HL-60 (cell line): ENCODE results near the gene TSHZ3.

Experiments
- DNase-seq, 2 experiments: peaks; one replicate each; pipeline ENCODE4 v3.0.0-alpha.2; 2010 to 2020; ENCODE audit warnings: low read depth in 1 of 2, low spot score in 1 of 2
- H3K27ac ChIP-seq: fragments of 250-450 bp; sonication (Bioruptor Pico); replicated peaks from 2 replicates; pipeline ENCODE4 v1.5.1; 2020; ENCODE audit warnings: mild to moderate bottlenecking, moderate library complexity
- H3K27me3 ChIP-seq: fragments of 250-450 bp; sonication (Bioruptor Pico); 2 replicates; pipeline ENCODE4 v1.5.1; 2021; ENCODE audit warnings: mild to moderate bottlenecking, moderate library complexity; ENCODE audit not compliant: insufficient read depth, poor library complexity, severe bottlenecking
- H3K4me3 ChIP-seq: replicated peaks from 2 replicates; pipeline ENCODE4 v1.5.1; 2011; ENCODE audit warnings: mild to moderate bottlenecking, control low read depth, low read length; ENCODE audit not compliant: insufficient read depth
- CTCF ChIP-seq: IDR thresholded peaks from one replicate; pipeline ENCODE4 v1.5.1; 2011; ENCODE audit warnings: low read length, control low read depth, inconsistent platforms; ENCODE audit not compliant: insufficient read depth
- GABPA ChIP-seq: IDR thresholded peaks from 2 replicates; pipeline ENCODE4 v1.6.1; 2012; ENCODE audit warnings: low read depth
- POLR2AphosphoS5 ChIP-seq: IDR thresholded peaks from 2 replicates; pipeline ENCODE4 v1.6.1; 2012; ENCODE audit warnings: low read depth
- REST ChIP-seq: IDR thresholded peaks from 2 replicates; pipeline ENCODE4 v1.6.1; 2012; ENCODE audit warnings: low read depth; ENCODE audit not compliant: insufficient replicate concordance
- SPI1 ChIP-seq: IDR thresholded peaks from 2 replicates; pipeline ENCODE4 v1.6.1; 2012; ENCODE audit warnings: low read depth, mild to moderate bottlenecking, borderline replicate concordance

The TSHZ3 gene

GRCh38 chr19:31335716-31336115 lies 13.5 kb downstream of the TSHZ3 start:
- H3K27ac ChIP-seq = no peak overlapping the region
- H3K27me3 ChIP-seq = no peaks in the 10 kb centered on the region
- TF ChIP-seq POLR2AphosphoS5 (no peak), REST (no peak), SPI1 (no peak), CTCF (no peak), GABPA (no peak)
- DNase-seq = no peak
- no peak overlapping the region for H3K4me3 ChIP-seq

- Histone ChIP-seq H3K4me3 (no peak overlapping the region), H3K27me3 (no peaks in the 10 kb centered on the region), H3K27ac (no peak overlapping the region)
- no peak for DNase-seq
- TF ChIP-seq GABPA = no peak
- no peak for TF ChIP-seq REST
- no peak for TF ChIP-seq CTCF
- TF ChIP-seq POLR2AphosphoS5 = no peak
- TF ChIP-seq SPI1 = no peak
Measured at GRCh38 chr19:31334849-31335624, 14.2 kb downstream of the TSHZ3 start.

GRCh38 chr19:31334101-31334848 lies 15.0 kb downstream of the TSHZ3 start:
- H3K27me3 ChIP-seq = no peaks in the 10 kb centered on the region
- TF ChIP-seq REST (no peak), SPI1 (no peak), GABPA (no peak), CTCF (no peak)
- H3K27ac ChIP-seq = no peak overlapping the region
- DNase-seq = no peak
- no peak overlapping the region for H3K4me3 ChIP-seq
